H7 (cell line): Measurements from ENCODE around the gene SPOCK3. TPM values are rescaled to one million over a fixed set of nuclear protein-coding genes. Genes with fewer than 3 reads are reported as not detected.

Source experiments
- DNase-seq: peaks from one replicate; pipeline ENCODE4 v3.0.0; 2012
- H3K27me3 ChIP-seq: 2 replicates; pipeline ENCODE4 v1.6.0; 2011; ENCODE audit warnings: mild to moderate bottlenecking, low read length; ENCODE audit not compliant: control insufficient read depth, insufficient read depth
- H3K36me3 ChIP-seq: replicated peaks from 2 replicates; pipeline ENCODE4 v1.5.1; 2011; ENCODE audit warnings: low read length; ENCODE audit not compliant: control insufficient read depth, insufficient read depth
- H3K4me3 ChIP-seq: 2 replicates; pipeline ENCODE4 v1.5.1; 2011; ENCODE audit warnings: low read depth, mild to moderate bottlenecking, control low read depth, low read length, moderate library complexity; ENCODE audit not compliant: insufficient read depth
- total RNA-seq: library from RNA; depleted of rRNA; stranded (reverse); fragments of >200 nt; shearing (Covaris generic); gene quantifications from 2 replicates; pipeline ENCODE4 v1.2.3, GENCODE V29; 2014

The SPOCK3 gene
- total RNA-seq, 1 experiment from 2014 or later, result 1.7 TPM

GRCh38 chr4:167216783-167217182 is 17.5 kb downstream of the SPOCK3 start:
- H3K4me3 ChIP-seq, result no peak overlapping the region
- DNase-seq, result no peak
- no peaks in the 10 kb centered on the region for H3K27me3 ChIP-seq
- H3K36me3 ChIP-seq, result no peaks in the 10 kb centered on the region

- Histone ChIP-seq H3K27me3 (no peaks in the 10 kb centered on the region), H3K4me3 (no peak overlapping the region), H3K36me3 (no peaks in the 10 kb centered on the region)
- no peak for DNase-seq
These were observed 24.1 kb downstream of the SPOCK3 start for GRCh38 chr4:167210166-167210565.

- Histone ChIP-seq H3K27me3 (no peaks in the 10 kb centered on the region), H3K4me3 (no peak overlapping the region), H3K36me3 (no peaks in the 10 kb centered on the region)
- DNase-seq, result no peak
These were observed 37.8 kb downstream of the SPOCK3 start for GRCh38 chr4:167196344-167197012.

GRCh38 chr4:167190379-167190778 is 43.9 kb downstream of the SPOCK3 start:
- no peaks in the 10 kb centered on the region for H3K36me3 ChIP-seq
- H3K4me3 ChIP-seq, result no peak overlapping the region
- H3K27me3 ChIP-seq, result no peaks in the 10 kb centered on the region
- no peak for DNase-seq

DNA sequence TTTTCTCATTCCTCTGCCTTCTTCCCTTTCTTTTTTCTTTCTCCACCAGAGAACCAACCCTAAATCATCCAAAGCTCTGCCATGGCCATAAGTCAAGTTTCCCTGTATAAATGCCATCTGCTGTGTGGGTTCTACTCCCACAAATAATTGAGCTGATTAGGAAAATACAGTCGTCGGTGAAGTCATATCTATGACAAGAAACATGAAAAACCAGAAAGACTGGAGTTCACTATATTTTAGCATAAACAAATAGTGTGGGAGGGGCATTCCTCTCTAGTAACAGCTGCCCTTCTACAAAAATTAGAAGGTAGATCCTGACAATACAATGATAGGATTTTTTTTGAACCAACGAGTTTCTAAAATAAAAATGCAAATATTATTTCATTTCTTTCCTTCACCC is 48.8 kb downstream of the SPOCK3 start:
- no peak overlapping the region for H3K4me3 ChIP-seq
- H3K27me3 ChIP-seq, result no peaks in the 10 kb centered on the region
- no peaks in the 10 kb centered on the region for H3K36me3 ChIP-seq
- DNase-seq, result no peak

DNA sequence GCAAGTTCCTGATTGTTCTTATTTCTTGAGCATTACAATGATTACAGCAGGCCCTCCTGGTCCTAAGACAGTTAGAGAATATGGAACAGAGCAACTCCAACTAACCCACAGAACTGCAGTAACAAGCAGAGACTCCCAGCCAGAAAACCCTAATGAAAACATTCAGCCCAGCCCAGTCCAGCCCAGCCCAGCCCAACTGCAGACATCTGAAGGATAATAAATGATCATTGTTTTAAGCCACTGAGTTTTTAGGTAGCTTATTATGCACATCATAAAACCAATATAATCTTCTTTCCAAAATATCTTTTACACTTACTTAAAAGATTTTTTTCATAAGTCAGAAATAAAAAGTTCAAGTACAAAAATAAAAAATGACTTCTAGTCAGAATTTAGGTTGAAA is 51.3 kb downstream of the SPOCK3 start:
- Histone ChIP-seq H3K36me3 (no peaks in the 10 kb centered on the region), H3K4me3 (no peak overlapping the region), H3K27me3 (no peaks in the 10 kb centered on the region)
- no peak for DNase-seq

- no peaks in the 10 kb centered on the region for H3K27me3 ChIP-seq
- H3K36me3 ChIP-seq, result no peaks in the 10 kb centered on the region
- H3K4me3 ChIP-seq, result no peak overlapping the region
- no peak for DNase-seq
These were observed 56.4 kb downstream of the SPOCK3 start for GRCh38 chr4:167177925-167178324.

- DNase-seq, result no peak
- no peaks in the 10 kb centered on the region for H3K36me3 ChIP-seq
- H3K27me3 ChIP-seq, result no peaks in the 10 kb centered on the region
- no peak overlapping the region for H3K4me3 ChIP-seq
These were observed 57.4 kb downstream of the SPOCK3 start for GRCh38 chr4:167176723-167177367.

DNA sequence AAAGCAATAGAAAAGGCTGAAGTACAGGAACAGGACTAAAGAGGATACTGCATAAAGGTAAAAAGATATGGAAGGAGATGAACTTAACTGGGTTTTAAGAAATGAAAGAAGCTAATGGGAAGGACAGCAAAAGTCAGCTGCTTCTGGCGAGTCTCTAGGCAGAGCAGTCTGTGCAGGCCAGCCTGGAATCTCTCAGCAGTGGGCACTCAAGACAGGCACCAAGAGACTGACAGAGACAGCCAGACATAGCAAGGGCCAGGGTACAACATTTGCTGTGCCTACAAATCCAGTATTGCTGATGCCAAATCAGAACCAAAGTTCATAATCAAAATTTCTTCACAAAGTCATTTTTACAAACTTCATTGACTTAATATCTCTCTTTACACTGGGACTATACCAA is 62.4 kb downstream of the SPOCK3 start:
- no peaks in the 10 kb centered on the region for H3K27me3 ChIP-seq
- no peak for DNase-seq
- H3K36me3 ChIP-seq, result no peaks in the 10 kb centered on the region
- no peak overlapping the region for H3K4me3 ChIP-seq

- no peaks in the 10 kb centered on the region for H3K27me3 ChIP-seq
- no peaks in the 10 kb centered on the region for H3K36me3 ChIP-seq
- DNase-seq, result no peak
- H3K4me3 ChIP-seq, result no peak overlapping the region
These were observed 65.7 kb downstream of the SPOCK3 start for GRCh38 chr4:167168611-167169010.

DNA sequence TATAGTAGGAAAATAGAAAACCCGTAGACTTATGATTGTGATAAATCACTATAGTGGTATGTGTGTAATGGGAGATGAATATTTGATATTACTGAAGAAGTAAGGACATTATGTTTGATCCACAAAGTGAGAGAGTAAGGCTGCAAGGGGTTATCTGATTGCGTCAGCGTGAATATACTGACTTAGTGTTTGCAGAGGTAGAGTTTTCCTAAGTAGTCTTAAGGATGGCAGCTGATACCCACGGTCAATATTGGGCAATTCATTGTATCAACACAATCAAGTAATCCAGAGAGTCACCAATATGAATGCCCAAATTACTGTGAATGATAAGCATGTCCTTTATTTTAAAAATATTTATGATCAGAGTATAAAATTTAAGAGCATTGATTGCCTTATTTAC is 83.7 kb downstream of the SPOCK3 start:
- no peaks in the 10 kb centered on the region for H3K36me3 ChIP-seq
- H3K27me3 ChIP-seq, result no peaks in the 10 kb centered on the region

GRCh38 chr4:167144605-167145004 is 89.7 kb downstream of the SPOCK3 start:
- DNase-seq, result no peak
- Histone ChIP-seq H3K27me3 (no peaks in the 10 kb centered on the region), H3K36me3 (no peaks in the 10 kb centered on the region), H3K4me3 (no peak overlapping the region)

More for the DNA sequence above, 83.7 kb downstream of the SPOCK3 start:
- H3K4me3 ChIP-seq, result no peak overlapping the region
- no peak for DNase-seq

GRCh38 chr4:167143018-167143417 is 91.3 kb downstream of the SPOCK3 start:
- no peak overlapping the region for H3K4me3 ChIP-seq
- H3K36me3 ChIP-seq, result no peaks in the 10 kb centered on the region
- no peak for DNase-seq
- H3K27me3 ChIP-seq, result no peaks in the 10 kb centered on the region

- no peaks in the 10 kb centered on the region for H3K27me3 ChIP-seq
- no peaks in the 10 kb centered on the region for H3K36me3 ChIP-seq
- DNase-seq, result no peak
- no peak overlapping the region for H3K4me3 ChIP-seq
These were observed 98.0 kb downstream of the SPOCK3 start for GRCh38 chr4:167136270-167136669.

GRCh38 chr4:167129146-167129545 is 105.1 kb downstream of the SPOCK3 start:
- H3K27me3 ChIP-seq, result no peaks in the 10 kb centered on the region
- no peak overlapping the region for H3K4me3 ChIP-seq
- no peak for DNase-seq
- no peaks in the 10 kb centered on the region for H3K36me3 ChIP-seq
